Suprapubic skin (tissue), 4 donors: ENCODE data around the gene FOXL2.

Experiments used
- CTCF ChIP-seq, 2 donors: fragments of 200-600 bp in 1 of 2; fragments of 450-650 bp in 1 of 2; sonication (generic) in 1 of 2; IDR thresholded peaks; one replicate each; pipeline ENCODE4 v1.5.1; 2016 to 2019; ENCODE audit warnings: antibody characterized with exemption in 2 of 2, mild to moderate bottlenecking in 1 of 2, moderate library complexity in 1 of 2
- EP300 ChIP-seq: sonication (generic); formaldehyde crosslinking; IDR thresholded peaks from one replicate; pipeline ENCODE4 v1.6.1; 2017; ENCODE audit warnings: antibody characterized with exemption
- POLR2A ChIP-seq, 2 donors: fragments of 450-650 bp; IDR thresholded peaks; one replicate each; pipeline ENCODE4 v1.6.1; 2017; ENCODE audit warnings: antibody characterized with exemption in 2 of 2, mild to moderate bottlenecking in 2 of 2, moderate library complexity in 2 of 2
- POLR2AphosphoS5 ChIP-seq, 3 donors: sonication (generic); formaldehyde crosslinking; IDR thresholded peaks; one replicate each; pipeline ENCODE4 v1.6.1; 2017; ENCODE audit warnings: antibody characterized with exemption in 3 of 3

DNA sequence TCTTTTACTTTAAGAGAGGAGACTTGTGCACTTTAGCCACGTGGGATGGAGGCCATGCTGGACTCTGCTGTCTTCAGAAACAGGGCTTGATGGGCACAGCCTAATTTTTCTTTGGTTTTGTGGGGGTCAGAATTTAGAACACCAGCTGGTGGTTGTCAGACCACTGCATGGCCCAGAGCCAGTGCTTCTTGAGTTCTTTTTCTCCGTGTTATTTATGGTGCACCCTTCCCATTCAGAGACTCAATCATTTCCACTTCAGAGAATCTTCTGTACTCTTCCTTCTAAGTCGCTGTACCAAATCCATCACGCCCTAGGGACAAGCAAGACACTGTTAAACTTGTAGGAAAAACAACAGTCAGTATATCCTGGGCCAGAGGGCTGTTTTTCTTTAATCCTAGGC lies 39.0 kb upstream of the FOXL2 start:
- TF ChIP-seq POLR2A (IDR thresholded peaks at IDR 0.05) (no peak), CTCF (IDR thresholded peaks at IDR 0.05) (no peak), POLR2AphosphoS5 (IDR thresholded peaks at IDR 0.05) (no peak), EP300 (no peak)
